ENCODE data around the gene CCDC127.
"Not testable (repeated sequence)": the region's sequence is repeated elsewhere in the genome, so short reads cannot be mapped to it uniquely, and the experiment has no call there.

The CCDC127 gene

GRCh38 chr5:235527-235926, 17.6 kb upstream of the CCDC127 start:
- FAIRE-seq; DNase-seq (ENCODE audit: insufficient read length, low spot score): not testable (repeated sequence)

GRCh38 chr5:234450-234849, 16.5 kb upstream of the CCDC127 start:
- no peak for DNase-seq (ENCODE audit: insufficient read length, low spot score)
- no peak for FAIRE-seq

GRCh38 chr5:233426-233825, 15.5 kb upstream of the CCDC127 start:
- FAIRE-seq; DNase-seq (ENCODE audit: insufficient read length, low spot score): not testable (repeated sequence)

- no peak for FAIRE-seq
- DNase-seq (ENCODE audit: insufficient read length, low spot score), result no peak
These were observed 13.7 kb upstream of the CCDC127 start for GRCh38 chr5:231661-232060.

GRCh38 chr5:230711-231110, 12.8 kb upstream of the CCDC127 start:
- FAIRE-seq (no peak), DNase-seq (ENCODE audit: insufficient read length, low spot score) (no peak)

GRCh38 chr5:228886-229285, 10.9 kb upstream of the CCDC127 start:
- no peak for FAIRE-seq
- no peak for DNase-seq (ENCODE audit: insufficient read length, low spot score)

GRCh38 chr5:227375-227774, 9.4 kb upstream of the CCDC127 start:
- not testable (repeated sequence) for FAIRE-seq; DNase-seq (ENCODE audit: insufficient read length, low spot score)

GRCh38 chr5:225334-225733, 7.4 kb upstream of the CCDC127 start:
- FAIRE-seq, result no peak
- no peak for DNase-seq (ENCODE audit: insufficient read length, low spot score)

- FAIRE-seq (no peak), DNase-seq (ENCODE audit: insufficient read length, low spot score) (no peak)
These were observed 5.8 kb upstream of the CCDC127 start for GRCh38 chr5:223791-224190.

GRCh38 chr5:222951-223715, 5.2 kb upstream of the CCDC127 start:
- FAIRE-seq; DNase-seq (ENCODE audit: insufficient read length, low spot score): not testable (repeated sequence)

GRCh38 chr5:219991-220390, 2.0 kb upstream of the CCDC127 start:
- DNase-seq (ENCODE audit: insufficient read length, low spot score), result no peak
- FAIRE-seq, result no peak

- no peak for DNase-seq (ENCODE audit: insufficient read length, low spot score)
These were observed 1.5 kb upstream of the CCDC127 start for GRCh38 chr5:219460-219863.

GRCh38 chr5:218457-219291, 721 bp upstream of the CCDC127 start:
- FAIRE-seq (no peak), DNase-seq (ENCODE audit: insufficient read length, low spot score) (no peak)

More at GRCh38 chr5:219460-219863, 1.5 kb upstream of the CCDC127 start:
- FAIRE-seq, result no peak

GRCh38 chr5:216076-216475, 1.9 kb downstream of the CCDC127 start:
- not testable (repeated sequence) for FAIRE-seq; DNase-seq (ENCODE audit: insufficient read length, low spot score)

- not testable (repeated sequence) for FAIRE-seq; DNase-seq (ENCODE audit: insufficient read length, low spot score)
These were observed 2.7 kb downstream of the CCDC127 start for GRCh38 chr5:215256-215655.

GRCh38 chr5:213803-214395, 4.1 kb downstream of the CCDC127 start:
- no peak for FAIRE-seq

GRCh38 chr5:208449-209114, 9.4 kb downstream of the CCDC127 start:
- DNase-seq (ENCODE audit: insufficient read length, low spot score) (no peak), FAIRE-seq (no peak)

More at GRCh38 chr5:213803-214395, 4.1 kb downstream of the CCDC127 start:
- no peak for DNase-seq (ENCODE audit: insufficient read length, low spot score)

- FAIRE-seq (no peak), DNase-seq (ENCODE audit: insufficient read length, low spot score) (no peak)
These were observed 10.4 kb downstream of the CCDC127 start for GRCh38 chr5:207599-207998.

GRCh38 chr5:206927-207536, 10.9 kb downstream of the CCDC127 start:
- no peak for FAIRE-seq
- no peak for DNase-seq (ENCODE audit: insufficient read length, low spot score)

GRCh38 chr5:206406-206805, 11.5 kb downstream of the CCDC127 start:
- no peak for DNase-seq (ENCODE audit: insufficient read length, low spot score)
- no peak for FAIRE-seq
